ENCODE data around the gene SLC35E2B.

The SLC35E2B gene

GRCh38 chr1:1630965-1631781, 61.4 kb downstream of the SLC35E2B start:
- TF ChIP-seq, protein P1, sequence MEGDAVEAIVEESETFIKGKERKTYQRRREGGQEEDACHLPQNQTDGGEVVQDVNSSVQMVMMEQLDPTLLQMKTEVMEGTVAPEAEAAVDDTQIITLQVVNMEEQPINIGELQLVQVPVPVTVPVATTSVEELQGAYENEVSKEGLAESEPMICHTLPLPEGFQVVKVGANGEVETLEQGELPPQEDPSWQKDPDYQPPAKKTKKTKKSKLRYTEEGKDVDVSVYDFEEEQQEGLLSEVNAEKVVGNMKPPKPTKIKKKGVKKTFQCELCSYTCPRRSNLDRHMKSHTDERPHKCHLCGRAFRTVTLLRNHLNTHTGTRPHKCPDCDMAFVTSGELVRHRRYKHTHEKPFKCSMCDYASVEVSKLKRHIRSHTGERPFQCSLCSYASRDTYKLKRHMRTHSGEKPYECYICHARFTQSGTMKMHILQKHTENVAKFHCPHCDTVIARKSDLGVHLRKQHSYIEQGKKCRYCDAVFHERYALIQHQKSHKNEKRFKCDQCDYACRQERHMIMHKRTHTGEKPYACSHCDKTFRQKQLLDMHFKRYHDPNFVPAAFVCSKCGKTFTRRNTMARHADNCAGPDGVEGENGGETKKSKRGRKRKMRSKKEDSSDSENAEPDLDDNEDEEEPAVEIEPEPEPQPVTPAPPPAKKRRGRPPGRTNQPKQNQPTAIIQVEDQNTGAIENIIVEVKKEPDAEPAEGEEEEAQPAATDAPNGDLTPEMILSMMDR (IDR thresholded peaks at IDR 0.05): no peak
- no peaks in the 10 kb centered on the region for H3K36me3 Mint-ChIP-seq (ENCODE audit: low read depth)
- DNase-seq: peak; percentile 48
- H3K4me1 Mint-ChIP-seq: no peaks in the 10 kb centered on the region
- no peak overlapping the region for H3K27ac Mint-ChIP-seq
- peaks cover 19% of the 10 kb centered on the region for H3K27me3 Mint-ChIP-seq (ENCODE audit: low read depth, poor library complexity)
- no peaks in the 10 kb centered on the region for H3K9me3 Mint-ChIP-seq
- peak overlapping the region; percentile 30 for H3K4me3 Mint-ChIP-seq

DNA sequence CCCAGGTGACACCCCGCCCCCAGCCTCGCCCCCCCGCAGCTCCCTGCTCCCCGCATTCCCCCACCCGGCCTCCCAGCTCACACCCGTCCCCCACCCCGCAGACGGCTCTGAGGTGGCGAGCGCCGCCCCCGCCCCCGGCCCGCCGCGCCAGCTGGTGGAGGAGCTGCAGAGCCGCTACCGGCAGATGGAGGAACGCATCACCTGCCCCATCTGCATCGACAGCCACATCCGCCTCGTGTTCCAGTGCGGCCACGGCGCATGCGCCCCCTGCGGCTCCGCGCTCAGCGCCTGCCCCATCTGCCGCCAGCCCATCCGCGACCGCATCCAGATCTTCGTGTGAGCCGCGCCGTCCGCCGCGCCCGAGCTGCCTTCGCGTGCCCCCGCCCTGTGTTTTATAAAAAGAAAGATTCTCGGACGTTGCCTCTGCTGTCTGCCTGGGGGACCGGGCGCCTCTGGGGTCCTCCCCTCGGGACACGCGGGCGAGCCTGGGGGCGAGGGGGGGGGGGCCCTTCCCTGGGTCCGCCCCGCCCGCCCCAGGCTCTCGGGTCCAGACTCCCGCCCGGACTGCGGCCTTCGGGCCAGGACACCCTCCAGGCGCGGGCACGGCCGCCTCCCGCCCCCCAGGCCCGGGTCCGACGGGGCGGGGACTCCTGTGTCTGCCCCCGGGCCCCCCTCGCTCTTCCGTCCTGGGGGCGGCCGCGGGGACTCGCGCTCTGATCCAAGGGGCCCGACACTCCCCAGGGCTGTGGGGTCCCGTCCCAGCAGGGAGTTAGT, 62.2 kb downstream of the SLC35E2B start:
- TF ChIP-seq, protein P1 (IDR thresholded peaks at IDR 0.05): no peak
- Mint-ChIP-seq H3K4me3 (peak overlapping the region; percentile 63), H3K27ac (no peak overlapping the region), H3K9me3 (no peaks in the 10 kb centered on the region), H3K4me1 (no peaks in the 10 kb centered on the region), H3K36me3 (ENCODE audit: low read depth) (no peaks in the 10 kb centered on the region), H3K27me3 (ENCODE audit: low read depth, poor library complexity) (peaks cover 19% of the 10 kb centered on the region)
- DNase-seq: peak; percentile 77

DNA sequence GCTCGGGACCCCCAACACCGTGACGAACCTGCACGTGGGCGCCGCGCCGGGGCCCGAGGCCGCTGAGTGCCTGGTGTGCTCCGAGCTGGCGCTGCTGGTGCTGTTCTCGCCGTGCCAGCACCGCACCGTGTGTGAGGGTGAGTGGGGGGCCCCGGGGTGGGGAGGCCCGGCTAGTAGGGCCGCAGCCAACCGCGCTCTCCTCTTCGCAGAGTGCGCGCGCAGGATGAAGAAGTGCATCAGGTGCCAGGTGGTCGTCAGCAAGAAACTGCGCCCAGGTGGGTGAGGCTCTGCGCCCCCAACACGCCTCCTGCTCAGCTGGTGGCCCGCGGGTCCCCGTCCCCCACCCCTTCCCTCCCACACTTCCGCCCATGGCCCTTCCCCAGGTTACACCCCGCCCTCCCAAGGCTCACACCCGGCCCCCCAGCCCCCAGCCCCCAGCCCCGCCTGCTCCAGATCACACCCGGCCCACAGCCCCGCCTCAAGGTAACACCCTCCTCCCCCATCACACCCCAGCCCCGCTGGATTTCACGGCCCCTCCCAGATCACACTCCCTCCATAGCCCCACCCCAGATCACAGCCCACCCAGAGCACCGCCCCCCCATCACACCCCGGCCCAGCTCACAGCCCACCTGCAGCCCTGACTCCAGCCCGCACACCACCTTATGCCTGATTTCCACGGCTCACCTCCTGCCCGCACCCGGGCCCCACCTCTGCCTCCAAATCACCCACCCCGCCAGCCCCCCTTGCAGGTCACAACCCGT, 63.0 kb downstream of the SLC35E2B start:
- Mint-ChIP-seq H3K4me3 (no peak overlapping the region), H3K4me1 (no peaks in the 10 kb centered on the region), H3K9me3 (no peaks in the 10 kb centered on the region), H3K36me3 (ENCODE audit: low read depth) (no peaks in the 10 kb centered on the region), H3K27ac (no peak overlapping the region), H3K27me3 (ENCODE audit: low read depth, poor library complexity) (peaks cover 19% of the 10 kb centered on the region)
- no peak for DNase-seq
- TF ChIP-seq, protein P1 (IDR thresholded peaks at IDR 0.05): no peak

DNA sequence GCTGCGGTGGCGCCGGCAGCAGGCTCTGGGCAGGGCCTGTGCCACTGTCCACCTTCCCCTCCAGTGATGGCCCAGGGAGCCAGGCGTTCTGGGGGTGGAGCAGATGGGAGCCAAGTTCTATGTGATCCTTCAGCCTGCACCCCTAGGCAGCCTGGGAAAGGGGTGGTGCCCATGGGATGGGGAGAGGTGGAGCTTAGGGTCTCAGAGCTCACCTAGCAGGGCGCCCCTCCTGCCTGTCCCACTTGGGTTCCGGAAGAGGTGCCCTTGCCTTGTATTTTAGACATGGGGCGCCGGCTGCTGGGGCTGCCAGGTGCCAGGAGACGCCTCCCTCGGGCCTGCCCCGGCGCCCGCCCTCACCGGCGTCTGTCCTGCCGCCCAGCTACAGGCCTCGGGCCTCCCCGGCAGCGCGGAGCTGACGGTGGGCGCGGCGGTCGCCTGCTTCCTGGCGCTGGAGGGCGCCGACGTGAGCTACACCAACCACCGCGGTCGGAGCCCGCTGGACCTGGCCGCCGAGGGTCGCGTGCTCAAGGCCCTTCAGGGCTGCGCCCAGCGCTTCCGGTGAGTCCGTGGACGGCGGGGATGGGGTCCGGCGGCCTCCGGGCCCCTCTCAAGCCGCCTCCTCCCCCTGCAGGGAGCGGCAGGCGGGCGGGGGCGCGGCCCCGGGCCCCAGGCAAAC, 63.7 kb downstream of the SLC35E2B start:
- Mint-ChIP-seq H3K4me1 (no peaks in the 10 kb centered on the region), H3K9me3 (no peaks in the 10 kb centered on the region), H3K36me3 (ENCODE audit: low read depth) (no peaks in the 10 kb centered on the region), H3K4me3 (no peak overlapping the region), H3K27me3 (ENCODE audit: low read depth, poor library complexity) (peaks cover 19% of the 10 kb centered on the region), H3K27ac (no peak overlapping the region)
- no peak for DNase-seq
- TF ChIP-seq, protein P1 (IDR thresholded peaks at IDR 0.05): no peak

DNA sequence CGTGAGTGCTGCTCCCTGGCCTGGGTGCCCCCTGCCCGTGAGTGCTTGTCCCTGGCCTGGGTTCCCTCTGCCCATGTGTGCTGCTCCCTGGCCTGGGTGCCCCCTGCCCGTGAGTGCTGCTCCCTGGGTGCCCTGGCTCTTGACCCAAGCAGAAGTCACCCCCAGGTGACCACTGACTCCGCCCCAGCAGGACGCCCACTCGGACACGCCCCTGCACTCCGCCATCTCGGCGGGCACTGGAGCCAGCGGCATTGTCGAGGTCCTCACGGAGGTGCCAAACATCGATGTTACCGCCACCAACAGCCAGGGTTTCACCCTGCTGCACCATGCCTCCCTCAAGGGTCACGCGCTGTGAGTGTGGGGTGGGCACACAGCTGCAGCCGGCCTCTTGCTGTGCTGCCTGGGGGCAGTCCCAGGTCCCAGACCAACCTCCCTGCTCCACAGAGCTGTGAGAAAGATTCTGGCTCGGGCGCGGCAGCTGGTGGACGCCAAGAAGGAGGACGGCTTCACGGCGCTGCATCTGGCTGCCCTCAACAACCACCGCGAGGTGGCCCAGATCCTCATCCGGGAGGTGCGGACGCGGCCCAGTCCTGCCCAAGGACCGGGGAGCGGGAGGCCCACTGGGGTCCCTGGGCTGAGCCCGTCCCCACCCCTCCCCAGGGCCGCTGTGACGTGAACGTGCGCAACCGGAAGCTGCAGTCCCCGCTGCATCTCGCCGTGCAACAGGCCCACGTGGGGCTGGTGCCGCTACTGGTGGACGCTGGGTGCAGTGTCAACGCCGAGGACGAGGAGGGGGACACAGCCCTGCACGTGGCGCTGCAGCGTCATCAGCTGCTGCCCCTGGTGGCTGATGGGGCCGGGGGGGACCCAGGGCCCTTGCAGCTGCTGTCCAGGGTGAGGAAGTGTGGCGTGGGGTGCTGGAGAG, 64.5 kb downstream of the SLC35E2B start:
- no peaks in the 10 kb centered on the region for H3K36me3 Mint-ChIP-seq (ENCODE audit: low read depth)
- peaks cover 19% of the 10 kb centered on the region for H3K27me3 Mint-ChIP-seq (ENCODE audit: low read depth, poor library complexity)
- no peak overlapping the region for H3K27ac Mint-ChIP-seq
- TF ChIP-seq, protein P1 (IDR thresholded peaks at IDR 0.05): no peak
- H3K4me1 Mint-ChIP-seq: no peaks in the 10 kb centered on the region
- no peak for DNase-seq
- H3K4me3 Mint-ChIP-seq: no peak overlapping the region
- H3K9me3 Mint-ChIP-seq: no peaks in the 10 kb centered on the region

Measured in nephron progenitor cell (in vitro differentiated cells).